Neutrophil (primary cell): ENCODE results near the gene ARHGEF17.
"Not testable (repeated sequence)": the region's sequence is repeated elsewhere in the genome, so short reads cannot be mapped to it uniquely, and the experiment has no call there.

Experiments
- H3K27ac ChIP-seq: fragments of 200-600 bp; sonication (generic); 2 replicates; pipeline ENCODE4 v1.5.1; 2016; ENCODE audit warnings: mild to moderate bottlenecking, moderate library complexity
- H3K27me3 ChIP-seq: fragments of 200-600 bp; sonication (generic); 2 replicates; pipeline ENCODE4 v1.6.0; 2016; ENCODE audit warnings: mild to moderate bottlenecking
- H3K36me3 ChIP-seq: fragments of 200-600 bp; sonication (generic); 2 replicates; pipeline ENCODE4 v1.5.1; 2017
- H3K4me1 ChIP-seq, 2 experiments: fragments of 200-600 bp in 1 of 2; sonication (generic) in 1 of 2; 1 replicate in 1 of 2; 2 replicates in 1 of 2; pipeline versions ENCODE4 v1.5.1 to v1.6.1; 2013 to 2016; ENCODE audit warnings: low read depth in 1 of 2, low read length in 1 of 2, mild to moderate bottlenecking in 1 of 2, moderate library complexity in 1 of 2; ENCODE audit not compliant: control insufficient read depth in 1 of 2, insufficient read depth in 1 of 2
- H3K4me3 ChIP-seq, 2 experiments: fragments of 200-600 bp in 1 of 2; sonication (generic) in 1 of 2; 1 replicate in 1 of 2; 2 replicates in 1 of 2; pipeline ENCODE4 v1.5.1; 2013 to 2016; ENCODE audit warnings: low read depth in 1 of 2, low read length in 1 of 2, mild to moderate bottlenecking in 1 of 2, moderate library complexity in 1 of 2
- H3K9me3 ChIP-seq: fragments of 200-600 bp; sonication (generic); 2 replicates; pipeline ENCODE4 v1.5.1; 2016
- CTCF ChIP-seq: fragments of 200-600 bp; sonication (generic); IDR thresholded peaks from 2 replicates; pipeline ENCODE4 v1.5.1; 2016; ENCODE audit warnings: antibody characterized with exemption

ARHGEF17 gene

GRCh38 chr11:73268671-73269271 lies 39.3 kb upstream of the ARHGEF17 start:
- no peaks in the 10 kb centered on the region for H3K9me3 ChIP-seq
- no peak overlapping the region for H3K4me3 ChIP-seq
- TF ChIP-seq CTCF, result no peak
- no peak overlapping the region for H3K27ac ChIP-seq
- peaks cover 4 to 5% of the 10 kb centered on the region in 2 experiments for H3K4me1 ChIP-seq
- peaks cover 36% of the 10 kb centered on the region for H3K27me3 ChIP-seq
- no peaks in the 10 kb centered on the region for H3K36me3 ChIP-seq

- Histone ChIP-seq H3K4me3 (no peak overlapping the region), H3K27ac (no peak overlapping the region), H3K36me3 (no peaks in the 10 kb centered on the region), H3K27me3 (peaks cover 28% of the 10 kb centered on the region), H3K9me3 (no peaks in the 10 kb centered on the region), H3K4me1 (peaks cover 1 to 4% of the 10 kb centered on the region in 2 experiments)
- no peak for TF ChIP-seq CTCF
Observed at GRCh38 chr11:73269459-73270015, 38.5 kb upstream of the ARHGEF17 start.

- Histone ChIP-seq H3K36me3 (no peaks in the 10 kb centered on the region), H3K4me1 (peaks cover 0 to 8% of the 10 kb centered on the region in 2 experiments), H3K4me3 (no peak overlapping the region), H3K27ac (no peak overlapping the region), H3K27me3 (peaks cover 21% of the 10 kb centered on the region), H3K9me3 (no peaks in the 10 kb centered on the region)
- TF ChIP-seq CTCF, result no peak
Observed at GRCh38 chr11:73270016-73270854, 37.8 kb upstream of the ARHGEF17 start.

GRCh38 chr11:73270855-73271477 lies 37.1 kb upstream of the ARHGEF17 start:
- Histone ChIP-seq H3K27me3 (peaks cover 14% of the 10 kb centered on the region), H3K27ac (no peak overlapping the region), H3K4me3 (no peak overlapping the region), H3K9me3 (no peaks in the 10 kb centered on the region), H3K36me3 (no peaks in the 10 kb centered on the region), H3K4me1 (peaks cover 0 to 8% of the 10 kb centered on the region in 2 experiments)
- no peak for TF ChIP-seq CTCF

- not testable (repeated sequence) for H3K27ac ChIP-seq, H3K9me3 ChIP-seq, H3K27me3 ChIP-seq, H3K4me3 ChIP-seq, H3K4me1 ChIP-seq, H3K36me3 ChIP-seq
Observed at GRCh38 chr11:73271478-73271865, 36.6 kb upstream of the ARHGEF17 start.
